Measurements from ENCODE around the gene NOXA1. TPM values are rescaled to one million over a fixed set of nuclear protein-coding genes. Genes with fewer than 3 reads are reported as not detected.

The NOXA1 gene
- polyA plus RNA-seq, 1 experiment, result 0.32 TPM

DNA sequence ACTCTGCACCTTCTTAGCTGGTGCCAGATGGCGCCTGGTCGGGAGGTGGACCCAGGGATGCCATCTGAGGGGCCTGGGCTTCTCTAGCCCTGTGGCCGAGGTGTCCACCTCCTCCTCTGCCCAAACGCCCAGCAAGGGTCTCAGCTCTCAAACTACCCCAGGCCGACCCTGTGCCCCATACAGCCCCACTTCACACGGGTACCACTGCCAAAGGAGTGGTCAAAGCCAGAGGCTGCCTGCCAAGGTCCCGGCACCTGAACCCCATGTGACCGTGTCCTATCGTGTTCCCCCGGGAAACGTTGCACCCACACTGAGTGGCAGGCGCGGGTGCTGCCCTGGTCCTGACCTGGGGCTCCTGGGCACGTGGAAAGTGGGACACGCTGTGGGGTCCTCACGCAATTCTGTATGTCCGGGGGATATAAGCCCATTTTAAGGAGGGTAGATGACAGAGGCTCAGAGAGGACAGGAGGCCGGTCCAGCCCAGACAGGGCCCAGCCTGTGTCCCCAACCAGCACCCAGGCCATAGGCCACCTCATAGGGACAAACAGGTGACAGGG, 16.0 kb downstream of the NOXA1 start:
- H3K27me3 ChIP-seq (ENCODE audit: control insufficient read depth, insufficient read depth, low read length), result no peaks in the 10 kb centered on the region
- TF ChIP-seq, protein P1, sequence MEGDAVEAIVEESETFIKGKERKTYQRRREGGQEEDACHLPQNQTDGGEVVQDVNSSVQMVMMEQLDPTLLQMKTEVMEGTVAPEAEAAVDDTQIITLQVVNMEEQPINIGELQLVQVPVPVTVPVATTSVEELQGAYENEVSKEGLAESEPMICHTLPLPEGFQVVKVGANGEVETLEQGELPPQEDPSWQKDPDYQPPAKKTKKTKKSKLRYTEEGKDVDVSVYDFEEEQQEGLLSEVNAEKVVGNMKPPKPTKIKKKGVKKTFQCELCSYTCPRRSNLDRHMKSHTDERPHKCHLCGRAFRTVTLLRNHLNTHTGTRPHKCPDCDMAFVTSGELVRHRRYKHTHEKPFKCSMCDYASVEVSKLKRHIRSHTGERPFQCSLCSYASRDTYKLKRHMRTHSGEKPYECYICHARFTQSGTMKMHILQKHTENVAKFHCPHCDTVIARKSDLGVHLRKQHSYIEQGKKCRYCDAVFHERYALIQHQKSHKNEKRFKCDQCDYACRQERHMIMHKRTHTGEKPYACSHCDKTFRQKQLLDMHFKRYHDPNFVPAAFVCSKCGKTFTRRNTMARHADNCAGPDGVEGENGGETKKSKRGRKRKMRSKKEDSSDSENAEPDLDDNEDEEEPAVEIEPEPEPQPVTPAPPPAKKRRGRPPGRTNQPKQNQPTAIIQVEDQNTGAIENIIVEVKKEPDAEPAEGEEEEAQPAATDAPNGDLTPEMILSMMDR (IDR thresholded peaks at IDR 0.05; ENCODE audit: insufficient read depth, low read depth, low read length), result no peak
- CTCF ChIA-PET, result interaction anchor here (0.6 kb wide), 1 partner anchor 1181 kb away, joined by 4 read pairs; no protein-coding TSS in a partner anchor
- POLR2A ChIA-PET, result no interaction called here
- no peak overlapping the region for H3K4me3 ChIP-seq (ENCODE audit: low read depth, low read length)
- H3K36me3 ChIP-seq (ENCODE audit: control insufficient read depth, insufficient read depth, low read length), result no peaks in the 10 kb centered on the region
- no peak for DNase-seq (ENCODE audit: low read depth)

DNA sequence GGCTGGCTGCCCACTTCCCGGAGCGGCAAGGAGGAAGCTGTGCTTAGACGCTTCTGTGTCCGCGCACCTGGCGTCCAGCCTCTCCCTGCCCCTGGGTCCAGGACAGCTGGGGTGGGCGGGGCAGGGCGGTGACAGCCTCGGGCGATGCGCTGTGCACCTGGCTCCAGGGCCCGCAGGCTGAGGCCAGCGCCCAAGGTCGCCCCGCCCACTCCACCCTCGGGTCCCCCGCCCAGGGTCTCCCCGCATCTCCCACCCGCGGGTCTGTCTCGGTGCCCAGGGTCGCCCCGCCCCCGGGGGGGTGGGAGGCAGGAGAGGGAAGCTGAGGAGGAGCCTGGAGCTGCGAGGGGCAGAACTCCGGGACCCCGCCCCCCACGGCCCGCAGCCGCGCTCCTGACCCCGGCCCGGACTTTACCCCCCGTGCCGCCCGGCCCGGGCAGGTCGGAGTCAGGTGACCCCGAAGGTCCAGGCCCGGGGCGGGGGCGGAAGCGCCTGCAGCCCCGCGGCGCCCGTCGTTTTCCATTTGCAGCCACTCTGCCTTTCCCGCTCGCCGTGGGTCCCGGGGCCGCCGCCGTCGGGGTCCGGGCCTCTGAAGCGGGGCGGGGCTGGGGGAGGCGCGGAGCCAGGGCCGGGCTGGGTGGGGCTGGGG, 18.2 kb downstream of the NOXA1 start, which contains the start of gene ENTPD8:
Gene ENTPD8, minus strand, starts transcription at position 69 of the 646 bp plus-strand sequence. CDS start 3,072 bp downstream, outside the sequence.
- no peaks in the 10 kb centered on the region for H3K36me3 ChIP-seq (ENCODE audit: control insufficient read depth, insufficient read depth, low read length)
- CTCF ChIA-PET, result interaction anchor here (3.6 kb wide), 1 partner anchor 18 kb away, joined by 27 read pairs; the partner anchor contains the start of genes EXD3 and NOXA1
- no peak for DNase-seq (ENCODE audit: low read depth)
- H3K27me3 ChIP-seq (ENCODE audit: control insufficient read depth, insufficient read depth, low read length), result no peaks in the 10 kb centered on the region
- POLR2A ChIA-PET, result interaction anchor here (0.6 kb wide), 1 partner anchor 252 kb away, joined by 6 read pairs; no protein-coding TSS in a partner anchor
- TF ChIP-seq, protein P1 (IDR thresholded peaks at IDR 0.05; ENCODE audit: insufficient read depth, low read depth, low read length), result no peak
- H3K4me3 ChIP-seq (ENCODE audit: low read depth, low read length), result peak within 1 kb of the TSS; percentile 35

DNA sequence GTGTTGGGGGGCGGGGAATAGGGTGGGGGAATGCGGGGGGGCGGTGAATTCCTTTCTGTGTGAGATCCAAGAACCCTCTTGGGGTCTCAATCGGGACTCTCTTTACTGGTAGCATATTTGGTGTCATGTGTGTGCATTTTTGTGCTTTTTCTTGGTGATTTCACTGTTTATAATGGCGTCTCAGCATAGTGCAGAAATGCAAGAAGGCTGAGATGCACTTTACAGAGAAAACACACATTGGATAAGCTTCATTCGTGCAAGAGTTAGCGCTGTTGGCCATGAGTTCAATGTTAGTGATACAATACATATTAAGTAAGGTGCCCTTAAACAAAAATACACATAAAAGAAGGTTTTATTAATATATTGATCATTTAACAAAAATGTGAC, 18.7 kb downstream of the NOXA1 start:
- TF ChIP-seq, protein P1 (IDR thresholded peaks at IDR 0.05; ENCODE audit: insufficient read depth, low read depth, low read length), result no peak
- H3K36me3 ChIP-seq (ENCODE audit: control insufficient read depth, insufficient read depth, low read length), result no peaks in the 10 kb centered on the region
- DNase-seq (ENCODE audit: low read depth), result no peak
- CTCF ChIA-PET, result interaction anchor here (0.7 to 3.6 kb wide), 2 partner anchors 18 to 57 kb away, joined by 3 to 27 read pairs; partner anchors contain the start of genes EXD3 and NOXA1
- no peak overlapping the region for H3K4me3 ChIP-seq (ENCODE audit: low read depth, low read length)
- POLR2A ChIA-PET, result interaction anchor here (0.6 kb wide), 1 partner anchor 253 kb away, joined by 6 read pairs; no protein-coding TSS in a partner anchor
- no peaks in the 10 kb centered on the region for H3K27me3 ChIP-seq (ENCODE audit: control insufficient read depth, insufficient read depth, low read length)

DNA sequence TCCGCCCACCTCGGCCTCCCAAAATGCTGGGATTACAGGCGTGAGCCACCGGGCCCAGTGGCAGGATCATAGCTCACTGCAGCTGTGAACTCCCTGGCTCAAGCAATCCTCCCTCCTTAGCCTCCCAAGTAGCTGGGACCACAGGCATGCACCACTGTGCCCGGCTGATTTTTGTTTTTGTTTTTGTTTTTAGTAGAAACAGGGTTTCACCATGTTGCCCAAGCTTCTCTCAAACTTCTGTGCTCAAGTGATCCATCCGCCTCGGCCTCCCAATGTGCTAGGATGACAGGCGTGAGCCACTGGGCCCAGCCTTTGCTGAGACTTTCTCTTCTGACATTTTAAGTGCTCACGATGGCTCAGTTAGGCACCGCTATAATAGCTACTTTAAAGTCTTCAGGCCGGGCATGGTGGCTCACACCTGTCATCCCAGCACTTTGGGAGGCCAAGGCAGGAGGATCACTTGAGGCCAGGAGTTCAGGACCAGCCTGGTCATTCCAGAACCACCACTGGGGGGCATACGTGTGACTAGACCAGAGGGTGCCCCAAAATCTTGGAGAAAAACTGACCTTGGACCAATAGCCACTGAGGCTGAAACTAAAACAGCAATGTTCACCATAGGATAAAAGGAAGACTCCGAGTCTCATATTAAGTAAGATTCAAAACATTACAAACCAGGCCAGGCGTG, 21.1 kb downstream of the NOXA1 start:
- H3K36me3 ChIP-seq (ENCODE audit: control insufficient read depth, insufficient read depth, low read length), result peaks cover 4% of the 10 kb centered on the region
- DNase-seq (ENCODE audit: low read depth), result no peak
- no peaks in the 10 kb centered on the region for H3K27me3 ChIP-seq (ENCODE audit: control insufficient read depth, insufficient read depth, low read length)
- H3K4me3 ChIP-seq (ENCODE audit: low read depth, low read length), result no peak overlapping the region
- TF ChIP-seq, protein P1 (IDR thresholded peaks at IDR 0.05; ENCODE audit: insufficient read depth, low read depth, low read length), result no peak
- ChIA-PET POLR2A (no interaction called here), CTCF (interaction anchor here (1.0 to 3.6 kb wide), 9 partner anchors 8 to 210 kb away, joined by 3 to 27 read pairs (median 4); partner anchors contain the start of genes EXD3, NOXA1 and NRARP)

All from BJ (cell line).